Osteoblast (primary cell): ENCODE data around the gene PRPF6. TPM values are rescaled to one million over a fixed set of nuclear protein-coding genes. Genes with fewer than 3 reads are reported as not detected.

ENCODE experiments used
- DNase-seq: peaks from one replicate; pipeline ENCODE4 v3.0.0; 2011; ENCODE audit warnings: low spot score, mixed read lengths; ENCODE audit not compliant: insufficient read length; ENCODE audit errors: missing footprints
- H2AFZ ChIP-seq: 2 replicates; pipeline ENCODE4 v1.6.0; 2011; ENCODE audit warnings: mild to moderate bottlenecking, low read length
- H3K27ac ChIP-seq: 2 replicates; pipeline ENCODE4 v1.5.1; 2011; ENCODE audit warnings: mild to moderate bottlenecking, low read depth, low read length, moderate library complexity
- H3K27me3 ChIP-seq: 2 replicates; pipeline ENCODE4 v1.6.0; 2012; ENCODE audit warnings: mild to moderate bottlenecking, control low read depth, inconsistent platforms, low read length, moderate library complexity; ENCODE audit not compliant: insufficient read depth
- H3K36me3 ChIP-seq: 2 replicates; pipeline ENCODE4 v1.5.1; 2011; ENCODE audit warnings: mild to moderate bottlenecking, low read length, control low read depth, moderate library complexity; ENCODE audit not compliant: insufficient read depth
- H3K4me1 ChIP-seq: 2 replicates; pipeline ENCODE4 v1.5.1; 2011; ENCODE audit warnings: mild to moderate bottlenecking, low read length, control low read depth, moderate library complexity; ENCODE audit not compliant: insufficient read depth
- H3K4me2 ChIP-seq: 2 replicates; pipeline ENCODE4 v1.6.0; 2011; ENCODE audit warnings: mild to moderate bottlenecking, low read length; ENCODE audit not compliant: insufficient read depth
- H3K4me3 ChIP-seq: fragments of 200-600 bp; sonication (generic); 3 replicates; pipeline ENCODE4 v1.5.1; 2012; ENCODE audit warnings: mild to moderate bottlenecking, low read length, inconsistent platforms; ENCODE audit not compliant: insufficient read depth
- H3K79me2 ChIP-seq: 2 replicates; pipeline ENCODE4 v1.6.0; 2012; ENCODE audit warnings: mild to moderate bottlenecking, low read length, control low read depth, inconsistent platforms; ENCODE audit not compliant: insufficient read depth
- H3K9me3 ChIP-seq: 2 replicates; pipeline ENCODE4 v1.5.1; 2011; ENCODE audit warnings: low read depth, low read length, control low read depth
- H4K20me1 ChIP-seq: 2 replicates; pipeline ENCODE4 v1.6.0; 2012; ENCODE audit warnings: mild to moderate bottlenecking, low read length, control low read depth; ENCODE audit not compliant: insufficient read depth
- total RNA-seq: library from RNA; depleted of rRNA; stranded (reverse); fragments of >200 nt; gene quantifications from 2 replicates; pipeline ENCODE4 v1.2.3, GENCODE V29; 2012
- TF ChIP-seq, protein P1 (sequence below): IDR thresholded peaks from 2 replicates; pipeline ENCODE4 v1.5.1; 2011; ENCODE audit warnings: mild to moderate bottlenecking, low read depth, low read length, moderate library complexity; ENCODE audit errors: extremely low read depth

PRPF6 gene
- total RNA-seq, 1 donor, result 56.1 TPM

- DNase-seq, result peak; percentile 85
- TF ChIP-seq, protein P1, sequence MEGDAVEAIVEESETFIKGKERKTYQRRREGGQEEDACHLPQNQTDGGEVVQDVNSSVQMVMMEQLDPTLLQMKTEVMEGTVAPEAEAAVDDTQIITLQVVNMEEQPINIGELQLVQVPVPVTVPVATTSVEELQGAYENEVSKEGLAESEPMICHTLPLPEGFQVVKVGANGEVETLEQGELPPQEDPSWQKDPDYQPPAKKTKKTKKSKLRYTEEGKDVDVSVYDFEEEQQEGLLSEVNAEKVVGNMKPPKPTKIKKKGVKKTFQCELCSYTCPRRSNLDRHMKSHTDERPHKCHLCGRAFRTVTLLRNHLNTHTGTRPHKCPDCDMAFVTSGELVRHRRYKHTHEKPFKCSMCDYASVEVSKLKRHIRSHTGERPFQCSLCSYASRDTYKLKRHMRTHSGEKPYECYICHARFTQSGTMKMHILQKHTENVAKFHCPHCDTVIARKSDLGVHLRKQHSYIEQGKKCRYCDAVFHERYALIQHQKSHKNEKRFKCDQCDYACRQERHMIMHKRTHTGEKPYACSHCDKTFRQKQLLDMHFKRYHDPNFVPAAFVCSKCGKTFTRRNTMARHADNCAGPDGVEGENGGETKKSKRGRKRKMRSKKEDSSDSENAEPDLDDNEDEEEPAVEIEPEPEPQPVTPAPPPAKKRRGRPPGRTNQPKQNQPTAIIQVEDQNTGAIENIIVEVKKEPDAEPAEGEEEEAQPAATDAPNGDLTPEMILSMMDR, result no peak
- H3K9me3 ChIP-seq, result no peaks in the 10 kb centered on the region
- H2AFZ ChIP-seq, result peak within 1 kb of the TSS; percentile 94
- peak within 1 kb of the TSS; percentile 98 for H3K4me3 ChIP-seq
- H3K4me1 ChIP-seq, result peaks cover 35% of the 10 kb centered on the region
- peaks cover 31% of the 10 kb centered on the region for H3K79me2 ChIP-seq
- H3K27me3 ChIP-seq, result no peaks in the 10 kb centered on the region
- H3K27ac ChIP-seq, result no peak within 1 kb of the TSS
- H3K36me3 ChIP-seq, result peaks cover 19% of the 10 kb centered on the region
- H4K20me1 ChIP-seq, result peaks cover 11% of the 10 kb centered on the region
- peak within 1 kb of the TSS; percentile 95 for H3K4me2 ChIP-seq
Measured at GRCh38 chr20:63979557-63980316, 1.2 kb upstream of the PRPF6 start, which contains the start of gene SAMD10. Gene SAMD10, minus strand, starts transcription at chr20:63979642. Its CDS starts 175 bp downstream, at chr20:63979467.

DNA sequence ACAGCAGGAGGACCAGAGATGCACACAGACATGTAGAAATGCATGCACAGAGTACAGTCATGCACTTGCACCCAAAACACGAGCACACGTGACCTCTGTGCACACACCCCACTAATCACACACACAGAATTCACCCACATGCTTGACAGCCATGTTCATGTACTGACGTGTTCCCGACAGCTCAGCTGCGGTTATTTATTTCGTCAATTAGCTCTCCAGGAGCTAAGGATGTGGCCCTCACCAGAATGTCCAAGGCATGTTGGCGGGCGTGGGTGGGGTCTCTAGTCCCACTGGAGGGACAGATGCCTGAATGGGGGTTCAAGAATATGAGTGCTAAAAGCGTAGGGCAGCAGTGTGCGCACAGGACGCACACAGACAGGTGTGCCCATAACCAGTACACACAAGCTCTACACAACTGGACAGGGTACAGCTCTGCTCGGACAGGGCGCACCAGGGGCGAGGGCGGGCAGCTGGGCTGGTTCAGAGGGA is 571 bp upstream of the PRPF6 start:
- no peaks in the 10 kb centered on the region for H3K27me3 ChIP-seq
- H3K36me3 ChIP-seq, result peaks cover 25% of the 10 kb centered on the region
- TF ChIP-seq, protein P1, result no peak
- peak overlapping the region; percentile 74 for H3K27ac ChIP-seq
- peak overlapping the region; percentile 95 for H3K4me2 ChIP-seq
- H3K9me3 ChIP-seq, result no peaks in the 10 kb centered on the region
- peak overlapping the region; percentile 98 for H3K4me3 ChIP-seq
- H3K79me2 ChIP-seq, result peaks cover 32% of the 10 kb centered on the region
- peak; percentile 77 for DNase-seq
- peaks cover 35% of the 10 kb centered on the region for H3K4me1 ChIP-seq
- H2AFZ ChIP-seq, result peak overlapping the region; percentile 94
- H4K20me1 ChIP-seq, result peaks cover 11% of the 10 kb centered on the region

DNA sequence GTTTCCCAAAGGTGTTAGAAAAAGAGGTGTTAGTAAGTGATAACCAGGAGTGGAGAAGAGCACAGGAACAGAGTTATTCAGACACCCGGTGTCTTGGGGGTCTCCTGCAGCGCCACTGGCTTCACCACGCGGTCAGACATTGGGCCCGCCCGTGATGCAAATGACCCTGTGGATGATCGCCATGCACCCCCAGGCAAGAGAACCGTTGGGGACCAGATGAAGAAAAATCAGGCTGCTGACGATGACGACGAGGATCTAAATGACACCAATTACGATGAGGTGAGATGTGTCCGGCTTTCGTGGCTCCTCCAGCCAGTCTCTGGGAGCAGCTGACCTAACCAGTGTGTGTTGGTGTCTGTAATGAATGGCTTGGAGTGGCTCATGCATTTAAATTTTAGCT is 2.0 kb downstream of the PRPF6 start:
- Histone ChIP-seq H3K27ac (no peak overlapping the region), H3K36me3 (peaks cover 39% of the 10 kb centered on the region)
- TF ChIP-seq, protein P1, result no peak

GRCh38 chr20:64000906-64001305 is 20.0 kb downstream of the PRPF6 start:
- no peaks in the 10 kb centered on the region for H3K9me3 ChIP-seq
- no peaks in the 10 kb centered on the region for H3K79me2 ChIP-seq
- no peak overlapping the region for H2AFZ ChIP-seq
- H3K27me3 ChIP-seq, result no peaks in the 10 kb centered on the region
- DNase-seq, result no peak
- H3K4me3 ChIP-seq, result no peak overlapping the region
- H3K4me1 ChIP-seq, result no peaks in the 10 kb centered on the region
- no peak overlapping the region for H3K27ac ChIP-seq
- peaks cover 58% of the 10 kb centered on the region for H3K36me3 ChIP-seq
- peaks cover 8% of the 10 kb centered on the region for H4K20me1 ChIP-seq
- no peak overlapping the region for H3K4me2 ChIP-seq
- TF ChIP-seq, protein P1, result no peak

More for the DNA sequence above, 2.0 kb downstream of the PRPF6 start:
- peaks cover 11% of the 10 kb centered on the region for H4K20me1 ChIP-seq
- H3K4me1 ChIP-seq, result peaks cover 27% of the 10 kb centered on the region
- no peaks in the 10 kb centered on the region for H3K27me3 ChIP-seq
- H3K4me3 ChIP-seq, result no peak overlapping the region
- peaks cover 32% of the 10 kb centered on the region for H3K79me2 ChIP-seq
- DNase-seq, result no peak
- no peaks in the 10 kb centered on the region for H3K9me3 ChIP-seq
- H2AFZ ChIP-seq, result no peak overlapping the region
- no peak overlapping the region for H3K4me2 ChIP-seq
